Keratinocyte (primary cell): ENCODE data around the gene PRKCG.

Experiments used
- CTCF ChIP-seq, 3 experiments: IDR thresholded peaks in 1 of 3; conservative IDR thresholded peaks in 1 of 3; optimal IDR thresholded peaks in 1 of 3; 2 replicates in 2 of 3; 3 replicates in 1 of 3; pipeline versions ENCODE3 to v1.5.1; 2011; ENCODE audit warnings: low read length in 3 of 3, mild to moderate bottlenecking in 3 of 3, moderate library complexity in 2 of 3, control low read depth in 1 of 3, inconsistent platforms in 1 of 3; ENCODE audit not compliant: insufficient read depth in 2 of 3; ENCODE audit errors: extremely low read depth in 1 of 3
- EZH2 ChIP-seq: IDR thresholded peaks from one replicate; pipeline ENCODE4 v1.6.1; 2012; ENCODE audit warnings: inconsistent platforms, mild to moderate bottlenecking, low read length, moderate library complexity

GRCh38 chr19:53866865-53867224 lies 15.2 kb upstream of the PRKCG start:
- TF ChIP-seq EZH2 = no peak
- TF ChIP-seq CTCF (optimal IDR thresholded peaks at IDR 0.05 in 1 of 3, IDR thresholded peaks at IDR 0.05 in 1 of 3, conservative IDR thresholded peaks at IDR 0.05 in 1 of 3; ENCODE audit: extremely low read depth in 1 of 3, insufficient read depth in 2 of 3, low read length in 3 of 3) = no peak
